Stimulated activated CD4-positive, alpha-beta T cell treated with anti-CD3 and anti-CD28 coated beads, TNF-alpha, amount 100 ng/mL, for 1 hour (primary cell): ENCODE measurements around the gene RAP2B.
"Not testable (repeated sequence)": the region's sequence is repeated elsewhere in the genome, so short reads cannot be mapped to it uniquely, and the experiment has no call there.

ENCODE experiments used
- DNase-seq, 3 donors: peaks; one replicate each; pipeline ENCODE4 v3.0.0-alpha.2; 2020; ENCODE audit warnings: low read depth in 3 of 3, low spot score in 1 of 3

Gene RAP2B

DNA sequence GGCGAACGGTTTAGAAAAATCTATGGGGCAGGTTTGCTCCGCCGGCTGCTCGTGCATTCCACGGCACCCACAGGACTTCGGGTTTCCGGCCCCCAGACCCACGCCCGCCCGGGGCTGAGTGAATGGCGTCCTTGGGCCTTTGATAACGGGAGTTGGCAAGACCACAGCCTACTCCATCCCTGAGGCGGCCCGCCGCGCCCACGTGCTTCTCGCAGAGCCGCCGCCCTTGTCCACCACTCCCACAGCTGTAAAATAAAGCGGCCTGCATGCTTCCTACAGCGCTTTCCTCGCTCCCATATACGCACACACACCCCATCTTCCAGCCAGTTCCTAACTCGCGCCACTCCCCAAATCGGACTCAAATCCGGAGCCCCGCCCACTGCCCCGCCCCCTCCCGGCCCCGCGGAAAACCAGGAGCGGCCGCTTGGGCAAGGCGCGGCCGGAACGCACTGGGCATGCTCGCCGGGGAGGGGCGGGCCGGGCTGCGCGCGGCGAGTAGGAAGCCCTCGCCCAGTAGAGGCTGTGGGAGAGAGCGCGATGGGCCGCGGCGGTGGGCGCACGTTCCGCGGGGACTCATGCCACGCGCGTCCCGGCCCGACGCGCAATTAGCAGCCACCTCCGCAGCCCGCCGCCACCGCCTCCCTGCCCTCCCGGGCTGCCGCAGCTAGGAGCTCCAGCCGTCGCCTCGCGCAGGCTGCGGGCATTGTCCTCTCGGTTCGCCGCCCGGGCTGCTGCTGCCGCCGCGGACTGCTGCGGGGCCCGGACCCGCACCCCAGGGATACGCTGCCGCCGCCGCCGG lies at the start of gene RAP2B:
Gene RAP2B (plus strand): TSS at position 513 of the 799 bp plus-strand sequence. CDS start 468 bp downstream, outside the sequence.
- DNase-seq = peak; percentile 83 to 98 (median 90)

DNA sequence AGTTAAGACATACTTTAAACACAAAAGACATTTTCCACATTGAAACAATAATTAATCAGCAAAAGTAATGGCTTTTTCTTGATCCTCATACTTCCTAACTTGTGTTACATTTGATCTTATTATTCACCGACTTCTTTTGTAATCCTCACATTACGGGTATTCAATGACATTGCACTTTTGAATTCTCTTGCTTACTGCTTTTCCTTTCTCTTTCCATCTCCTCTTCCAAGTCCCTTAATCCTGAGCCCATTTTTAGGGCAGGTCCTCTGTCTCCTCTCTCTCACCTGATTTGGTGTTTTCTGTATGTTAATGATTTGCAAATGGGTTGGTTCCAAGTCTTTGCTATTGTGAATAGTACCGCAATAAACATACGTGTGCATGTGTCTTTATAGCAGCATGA lies 48.5 kb upstream of the RAP2B start:
- DNase-seq = no peak

DNA sequence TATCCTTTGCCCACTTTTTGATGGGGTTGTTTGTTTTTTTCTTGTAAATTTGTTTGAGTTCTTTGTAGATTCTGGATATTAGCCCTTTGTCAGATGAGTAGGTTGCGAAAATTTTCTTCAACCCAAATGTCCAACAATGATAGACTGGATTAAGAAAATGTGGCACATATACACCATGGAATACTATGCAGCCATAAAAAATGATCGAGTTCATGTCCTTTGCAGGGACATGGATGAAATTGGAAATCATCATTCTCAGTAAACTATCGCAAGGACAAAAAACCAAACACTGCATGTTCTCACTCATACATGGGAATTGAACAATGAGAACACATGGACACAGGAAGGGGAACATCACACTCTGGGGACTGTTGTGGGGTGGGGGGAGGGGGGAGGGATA lies 47.8 kb upstream of the RAP2B start:
- not testable (repeated sequence) for DNase-seq

DNA sequence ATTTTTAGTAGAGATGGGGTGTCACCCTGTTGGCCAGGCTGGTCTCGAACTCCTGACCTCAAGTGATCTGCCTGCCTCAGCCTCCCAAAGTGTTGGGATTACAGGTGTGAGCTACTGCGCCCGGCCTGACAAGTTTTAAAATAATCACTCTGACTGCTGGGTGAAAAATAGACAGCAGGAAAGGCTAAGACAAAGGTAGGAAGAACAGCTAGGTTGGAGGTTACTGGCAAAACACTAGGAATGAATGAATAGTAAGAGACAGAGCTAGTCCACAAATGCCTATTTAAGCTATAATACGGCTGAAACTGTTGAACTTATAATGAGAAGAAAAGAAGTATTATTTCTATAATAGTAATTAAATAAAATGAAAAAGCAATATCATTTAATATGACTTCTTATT lies 46.7 kb upstream of the RAP2B start:
- DNase-seq = no peak

DNA sequence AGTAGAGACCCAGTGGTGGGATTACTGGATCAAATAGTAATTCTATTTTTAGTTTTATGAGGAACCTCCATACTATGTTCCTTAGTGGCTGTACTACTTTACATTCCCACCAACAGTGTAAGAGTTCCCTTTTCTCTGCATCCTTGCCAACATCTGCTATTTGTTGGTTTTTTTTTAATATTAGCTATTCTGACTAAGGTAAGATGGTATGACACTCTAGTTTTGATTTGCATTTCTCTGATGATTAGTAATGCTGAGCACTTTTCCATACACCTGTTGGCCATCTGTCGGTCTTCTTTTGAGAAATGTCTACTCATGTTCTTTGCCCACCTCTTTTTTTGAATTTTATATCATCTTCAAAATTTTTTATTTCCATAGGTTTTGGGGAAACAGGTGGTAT lies 34.2 kb upstream of the RAP2B start:
- DNase-seq = no peak

DNA sequence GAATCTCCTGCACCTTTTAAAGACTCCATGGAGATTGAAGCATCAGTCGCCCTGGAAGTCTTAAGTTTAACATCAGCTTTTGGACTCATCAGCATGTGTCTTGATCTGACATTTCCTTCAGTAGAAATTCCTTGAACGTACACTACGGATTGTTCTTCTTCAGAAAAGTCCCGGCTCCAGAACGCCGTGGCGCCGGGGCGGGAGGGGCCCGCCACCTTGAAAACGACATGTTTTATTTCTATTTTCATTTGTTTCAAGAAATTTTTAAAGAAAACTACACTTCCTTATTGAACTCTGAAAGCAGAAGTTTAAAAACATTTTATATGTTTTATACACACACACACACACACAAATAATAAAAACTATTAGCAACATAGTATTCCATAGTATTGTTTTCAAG lies 32.6 kb upstream of the RAP2B start:
- DNase-seq = no peak

DNA sequence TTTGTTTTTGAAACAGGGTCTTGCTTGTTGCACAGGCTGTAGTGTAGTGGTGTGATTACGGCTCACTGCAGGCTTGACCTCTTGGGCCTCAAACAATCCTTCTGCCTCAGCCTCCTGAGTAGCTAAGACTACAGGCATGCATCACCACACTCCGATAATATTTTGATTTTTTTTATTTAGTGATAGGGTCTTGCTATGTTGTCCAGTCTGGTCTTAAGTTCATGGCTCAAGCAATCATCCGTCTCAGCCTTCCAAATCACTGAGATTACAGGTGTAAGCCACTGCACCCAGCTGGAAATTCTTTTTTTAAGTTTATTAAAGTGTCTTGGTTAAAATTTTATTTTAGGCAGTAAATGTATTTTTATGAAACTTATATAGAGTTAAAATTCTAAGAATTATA lies 32.2 kb upstream of the RAP2B start:
- DNase-seq = no peak

DNA sequence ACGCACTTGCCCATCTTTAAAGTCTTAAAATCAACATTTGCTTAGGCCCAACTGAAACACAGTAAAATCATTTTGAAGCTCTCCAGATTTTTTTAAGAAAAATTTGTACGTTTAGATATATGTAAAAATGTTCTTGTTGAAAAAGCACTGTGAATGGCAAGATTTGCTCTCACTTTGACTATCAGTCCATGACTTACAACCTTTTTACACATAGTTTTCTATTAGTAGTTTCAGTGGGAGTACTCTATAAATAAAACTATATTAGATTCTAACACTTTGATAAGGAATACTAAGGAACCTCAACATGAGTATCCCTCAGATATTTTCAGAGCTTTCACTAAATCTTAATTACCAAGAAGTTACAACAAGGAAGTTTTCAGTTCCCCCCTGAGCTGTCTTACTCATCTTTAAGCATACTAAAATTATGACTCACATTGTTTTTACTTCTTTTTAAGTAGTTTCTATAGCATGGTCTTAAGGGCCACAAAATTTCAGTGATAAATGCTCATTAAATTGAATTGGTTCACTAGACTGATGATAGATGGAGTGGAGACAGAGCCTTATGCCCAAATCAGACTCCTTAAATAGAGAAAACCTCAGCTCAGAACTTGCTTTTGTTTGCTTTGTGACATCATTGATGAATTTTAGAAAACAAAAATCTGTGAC lies 31.6 kb upstream of the RAP2B start:
- DNase-seq = no peak

DNA sequence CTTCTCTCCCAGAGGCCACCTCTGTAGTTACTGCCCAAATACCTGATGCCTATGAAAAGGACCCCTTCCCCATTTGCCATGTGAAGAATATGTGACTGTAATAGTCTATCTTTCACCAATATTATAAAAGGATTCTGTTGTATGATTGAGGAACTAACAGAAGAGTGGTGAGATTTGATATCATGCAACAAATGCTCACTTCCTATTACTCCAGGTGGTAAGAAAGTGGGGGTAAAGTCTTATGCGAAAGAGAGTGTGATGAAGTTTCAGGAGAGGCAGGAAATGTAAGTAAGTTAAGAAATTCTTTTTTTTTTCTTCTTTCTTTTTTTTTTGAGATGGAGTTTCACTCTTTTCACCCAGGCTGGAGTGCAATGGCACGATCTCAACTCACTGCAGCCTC lies 24.4 kb upstream of the RAP2B start:
- no peak for DNase-seq

DNA sequence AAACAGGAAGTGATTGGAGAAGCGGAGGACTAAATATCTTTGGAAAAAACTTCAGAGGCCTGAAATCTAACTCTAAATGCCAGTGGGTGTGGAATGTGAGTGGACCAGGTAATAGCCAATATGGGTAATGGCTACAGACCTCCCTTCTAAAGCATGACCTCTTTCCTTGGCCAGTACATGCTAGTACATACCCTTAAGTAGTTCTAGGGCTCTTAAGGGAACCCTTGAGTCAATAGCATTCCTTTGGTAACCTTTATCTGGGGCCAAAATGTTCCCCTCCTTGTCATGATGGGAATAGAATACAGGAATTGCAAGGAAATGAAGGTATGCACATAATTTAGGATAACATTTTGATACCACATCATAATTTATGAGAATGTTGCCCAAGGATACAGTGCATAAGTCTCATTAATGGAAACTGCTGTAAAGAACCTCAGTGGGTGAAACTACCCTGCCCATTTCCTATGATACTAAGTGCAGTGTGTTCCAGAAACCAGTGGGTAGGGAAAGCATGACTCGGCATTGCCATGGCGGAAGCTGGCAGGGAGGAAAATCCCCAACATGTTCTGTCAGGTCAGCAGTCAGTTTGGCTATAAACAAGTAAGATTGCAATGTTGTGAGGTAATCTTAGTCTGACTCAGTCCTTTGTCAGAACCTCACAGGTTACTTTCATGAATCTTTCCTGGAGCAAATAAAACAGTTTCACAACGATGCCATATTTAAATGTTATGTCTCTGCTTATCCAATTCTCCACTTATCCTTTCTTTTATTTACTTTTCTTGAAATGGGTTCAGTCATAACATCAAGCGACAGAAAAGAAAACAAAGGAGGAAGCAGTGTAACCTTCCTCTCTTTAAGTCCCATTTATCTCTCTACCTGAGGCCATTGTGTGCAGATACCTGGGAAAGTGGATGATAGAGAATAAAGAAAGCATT lies 23.5 kb upstream of the RAP2B start:
- peak in 1 of 3 donors; percentile 4 for DNase-seq

DNA sequence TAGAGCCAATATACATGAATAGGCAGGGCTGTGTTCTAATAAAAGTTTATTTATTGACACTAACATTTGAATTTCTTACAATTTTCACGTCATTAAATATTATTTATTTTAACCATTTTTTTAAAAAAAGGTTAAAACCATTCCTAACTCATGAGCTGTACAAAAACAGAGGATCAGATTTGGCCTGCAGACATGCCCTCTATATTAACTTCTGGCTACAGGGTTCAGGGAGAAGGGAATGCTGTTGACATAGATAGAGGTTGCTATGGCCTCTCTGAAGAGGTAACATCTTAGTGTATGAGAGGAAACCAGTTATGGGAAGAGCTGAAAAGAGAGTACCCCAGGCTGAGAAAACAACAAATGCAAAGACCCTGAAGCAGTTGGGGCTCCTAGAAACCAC lies 19.1 kb upstream of the RAP2B start:
- DNase-seq = no peak

DNA sequence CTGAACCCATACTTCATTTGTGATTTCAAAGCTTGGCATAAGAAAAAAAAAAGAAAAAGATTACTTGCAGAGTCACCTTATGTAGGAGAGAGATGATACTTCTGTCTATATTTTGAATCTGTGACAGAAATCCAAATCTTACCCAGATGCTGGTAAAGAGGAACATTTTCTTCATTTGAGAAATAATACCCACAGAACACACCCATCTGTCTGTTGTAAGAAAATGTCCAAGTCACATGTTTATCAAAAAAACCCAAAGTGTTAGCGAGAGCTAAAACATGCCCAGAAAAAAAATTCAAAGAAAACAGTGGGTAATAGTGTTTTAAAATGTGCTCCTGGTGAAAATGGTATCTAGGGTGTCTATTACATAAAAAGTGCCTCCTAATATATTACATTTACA lies 18.0 kb upstream of the RAP2B start:
- DNase-seq = no peak

DNA sequence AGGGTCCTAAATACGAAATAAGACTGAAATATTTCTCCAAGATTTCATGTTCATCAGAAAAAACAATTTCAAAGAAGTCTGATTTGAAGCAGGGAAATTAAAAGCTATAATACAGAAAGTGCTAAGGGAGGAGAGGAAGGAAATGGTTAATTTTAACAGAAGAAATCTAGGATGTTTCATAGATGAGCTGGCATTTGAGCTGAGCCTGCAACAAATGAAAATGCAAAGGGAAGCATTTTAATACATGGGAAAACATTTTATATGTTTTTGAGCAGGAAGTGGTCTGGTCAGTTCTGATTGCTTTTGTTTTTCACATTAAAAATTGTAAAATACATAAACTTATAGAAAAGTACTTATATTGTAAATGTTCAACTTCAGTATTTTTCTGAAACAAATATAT lies 17.2 kb upstream of the RAP2B start:
- DNase-seq = no peak

DNA sequence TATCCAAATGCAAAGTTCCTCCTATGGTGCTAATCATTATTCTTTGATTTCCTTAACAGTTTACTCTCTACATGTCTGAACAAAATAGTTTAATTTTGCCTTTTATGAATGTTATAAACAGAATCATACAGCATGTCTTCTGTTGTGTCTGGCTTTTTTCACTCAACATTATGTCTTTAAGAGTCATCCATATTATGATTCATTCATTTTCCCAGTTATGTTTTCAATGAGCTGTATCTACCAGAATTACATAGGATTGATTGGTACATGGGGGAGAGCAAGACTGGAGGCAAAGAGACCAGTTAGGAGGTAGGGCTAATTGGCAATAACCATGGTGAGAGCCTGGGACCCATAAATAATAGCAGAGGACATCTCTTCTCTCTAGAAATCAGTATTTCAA lies 16.6 kb upstream of the RAP2B start:
- DNase-seq = no peak

DNA sequence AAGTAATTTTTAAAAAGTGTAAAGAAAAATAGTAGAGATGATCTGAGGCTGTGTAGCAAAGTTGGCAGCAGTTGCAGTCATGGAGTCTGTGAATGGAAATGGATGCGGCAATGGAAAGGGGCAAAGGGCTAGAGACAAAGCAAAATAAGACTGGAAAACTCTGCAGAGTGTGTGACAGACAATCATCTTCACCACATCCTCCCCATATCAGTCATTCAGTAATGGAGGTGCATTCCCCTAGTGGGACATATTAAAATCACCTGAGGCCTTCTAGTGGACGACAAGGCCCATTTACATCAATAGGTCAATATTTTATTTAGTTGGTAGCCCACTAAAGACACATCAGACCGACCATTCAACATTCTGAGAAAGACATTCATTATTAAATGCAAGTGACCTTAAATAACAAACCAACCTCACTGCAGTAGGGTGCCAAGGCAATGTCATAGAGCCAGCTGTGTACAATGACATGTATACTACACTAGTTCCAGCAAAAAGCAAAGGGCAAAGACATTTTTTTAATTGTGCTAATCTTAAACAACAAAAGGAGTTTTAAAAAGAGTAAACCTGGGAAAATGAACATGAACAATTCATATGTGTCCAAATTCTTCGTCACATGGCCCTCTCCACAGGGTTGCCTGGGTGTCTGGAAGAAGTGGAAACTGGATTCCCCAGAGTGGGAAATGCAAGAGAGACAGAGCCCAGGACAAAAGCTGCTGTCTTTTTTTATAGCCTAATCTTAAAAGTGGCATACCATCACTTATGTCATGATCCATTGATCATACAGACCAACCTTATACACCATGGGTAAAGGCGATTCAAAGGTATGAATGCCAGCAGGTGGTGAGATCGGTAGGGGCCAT lies 15.6 kb upstream of the RAP2B start:
- no peak for DNase-seq

DNA sequence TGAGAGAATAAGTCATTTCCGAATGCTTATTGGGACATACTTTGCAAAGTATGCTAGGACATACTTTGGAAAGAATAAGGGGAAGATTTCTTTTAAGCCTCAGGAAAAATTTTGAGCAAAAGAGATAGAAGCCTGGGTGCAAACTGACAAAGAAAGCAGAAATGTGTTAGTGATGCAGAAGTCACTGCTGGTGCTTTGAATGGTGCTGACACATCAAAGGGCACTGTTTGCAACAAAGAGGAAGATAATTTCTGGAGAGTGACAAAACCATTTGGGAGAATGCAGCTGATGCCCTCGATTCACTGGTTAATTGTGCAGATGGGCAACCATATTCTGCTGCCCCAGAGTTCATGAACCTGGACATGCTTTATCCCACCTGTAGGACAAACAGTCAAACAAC lies 11.0 kb upstream of the RAP2B start:
- DNase-seq = no peak

DNA sequence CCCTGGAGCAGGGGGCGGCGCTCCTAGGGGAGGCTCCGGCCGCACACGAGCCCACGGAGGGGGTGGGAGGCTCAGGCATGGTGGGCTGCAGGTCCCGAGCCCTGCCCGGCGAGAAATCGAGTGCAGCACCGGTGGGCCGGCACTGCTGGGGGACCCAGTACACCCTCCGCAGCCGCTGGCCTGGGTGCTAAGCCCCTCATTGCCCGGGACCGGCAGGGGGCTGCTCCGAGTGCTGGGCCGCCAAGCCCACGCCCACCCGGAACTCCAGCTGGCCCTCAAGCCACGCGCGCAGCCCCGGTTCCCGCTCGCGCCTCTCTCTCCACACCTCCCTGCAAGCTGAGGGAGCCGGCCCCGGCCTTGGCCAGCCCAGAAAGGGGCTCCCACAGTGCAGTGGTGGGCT lies 6.2 kb upstream of the RAP2B start:
- not testable (repeated sequence) for DNase-seq

DNA sequence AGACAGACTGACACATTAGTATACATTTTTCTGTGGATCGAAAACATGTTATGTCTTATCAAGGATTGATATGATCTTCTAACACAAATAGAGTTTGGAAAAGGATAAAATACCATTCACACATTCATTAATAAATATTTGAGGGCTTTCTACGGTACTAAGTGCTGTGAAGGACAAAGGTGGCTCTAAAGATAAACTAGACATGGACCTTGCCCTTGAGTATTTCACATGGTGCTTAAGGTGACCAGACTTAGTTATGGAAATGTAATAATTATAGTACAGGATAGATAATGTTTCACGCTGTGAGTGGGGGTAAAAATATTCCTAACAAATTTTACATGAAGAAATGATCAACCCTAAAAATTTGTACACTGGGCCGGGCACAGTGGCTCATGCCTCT lies 3.8 kb upstream of the RAP2B start:
- DNase-seq = no peak

DNA sequence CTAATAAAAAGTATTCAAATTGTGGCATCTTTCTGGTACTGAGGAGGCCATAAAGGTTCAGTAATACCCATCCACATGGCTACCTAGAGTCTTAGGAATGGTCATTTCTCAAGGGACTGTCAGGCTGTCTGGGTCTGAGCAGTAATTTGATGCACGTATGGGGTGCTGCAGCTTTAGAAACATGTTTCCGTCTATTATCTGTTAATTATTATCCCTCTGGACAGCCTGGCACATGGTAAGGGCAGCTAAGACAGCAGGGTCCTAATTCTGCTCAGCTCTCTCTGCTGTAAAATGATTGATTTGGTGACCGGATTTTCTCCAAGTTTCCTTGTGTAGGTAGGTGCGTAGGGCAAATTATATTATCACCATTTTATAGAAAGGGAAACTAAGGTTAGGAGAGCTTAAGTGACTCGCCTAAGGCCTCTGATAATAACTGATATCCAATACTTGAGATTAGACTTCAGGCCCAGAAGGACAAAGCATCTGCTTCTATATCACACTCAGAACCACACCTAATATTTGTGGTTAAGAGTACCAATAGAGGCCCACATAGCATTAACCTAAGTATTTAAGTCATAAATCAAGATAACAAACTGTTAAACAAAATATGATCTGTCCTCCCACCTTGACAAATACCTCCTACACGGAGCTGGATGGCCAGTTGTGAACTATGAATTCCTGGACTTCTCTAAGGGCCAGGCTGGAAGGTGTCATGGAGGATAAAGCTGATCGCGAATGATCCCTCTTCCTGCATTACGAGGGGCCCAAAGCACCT lies 2.9 kb upstream of the RAP2B start:
- DNase-seq = no peak

DNA sequence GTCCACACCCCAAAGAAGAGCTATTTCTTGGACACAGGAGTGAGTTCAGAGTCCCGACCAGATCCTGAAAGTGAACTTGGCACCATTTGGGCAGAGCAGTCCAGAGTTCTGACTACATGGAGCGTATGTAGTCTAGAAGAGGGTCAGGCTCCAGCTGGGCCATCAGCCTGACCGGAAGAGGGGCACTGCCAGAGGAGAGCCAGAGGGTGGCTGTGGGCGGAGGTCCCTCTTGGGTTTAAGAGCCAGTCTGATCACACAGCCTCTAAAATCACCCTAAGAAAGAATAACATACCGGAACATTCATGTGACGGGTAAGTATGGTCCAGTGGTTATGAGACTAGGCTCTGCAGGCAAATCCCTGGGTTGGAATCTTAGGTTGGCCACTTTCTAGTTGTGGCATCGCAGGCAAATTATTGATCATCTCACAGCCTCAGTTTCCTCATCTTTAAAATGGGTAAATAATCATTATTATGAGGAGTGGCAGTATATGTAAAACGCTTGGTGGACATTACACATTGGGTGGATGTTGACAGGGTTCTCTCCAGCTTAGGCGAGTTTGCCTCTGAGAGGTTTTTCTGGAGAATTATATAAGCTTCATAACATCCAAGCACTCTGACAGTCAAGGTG lies 2.1 kb upstream of the RAP2B start:
- no peak for DNase-seq
